Nephron (organoid): ENCODE measurements around the gene TOR2A.

ENCODE experiments used
- H3K27ac Mint-ChIP-seq, 3 experiments: 2 replicates each; pipeline ENCODE4 v1.8.0; 2020; ENCODE audit warnings: mixed read lengths in 3 of 3, mild to moderate bottlenecking in 2 of 3, moderate library complexity in 1 of 3
- H3K27me3 Mint-ChIP-seq: 2 replicates; pipeline ENCODE4 v1.8.0; 2021; ENCODE audit warnings: low read depth, mild to moderate bottlenecking, moderate library complexity, mixed read lengths
- H3K36me3 Mint-ChIP-seq: 2 replicates; pipeline ENCODE4 v1.8.0; 2020; ENCODE audit warnings: low read depth, mixed read lengths
- H3K4me1 Mint-ChIP-seq: 2 replicates; pipeline ENCODE4 v1.8.0; 2020; ENCODE audit warnings: mixed read lengths
- H3K4me3 Mint-ChIP-seq, 3 experiments: 2 replicates each; pipeline ENCODE4 v1.8.0; 2020; ENCODE audit warnings: mild to moderate bottlenecking in 3 of 3, mixed read lengths in 3 of 3, moderate library complexity in 2 of 3
- H3K9me3 Mint-ChIP-seq: 2 replicates; pipeline ENCODE4 v1.8.0; 2020; ENCODE audit warnings: mixed read lengths
- CTCF ChIP-seq, 3 experiments: fragments of 200-600 bp; sonication (generic); IDR thresholded peaks; one replicate each; pipeline ENCODE4 v1.5.0; 2021; ENCODE audit warnings: antibody characterized with exemption in 3 of 3; ENCODE audit not compliant: unreplicated experiment in 3 of 3

The TOR2A gene

GRCh38 chr9:127729522-127730256 is 5.4 kb downstream of the TOR2A start:
- H3K36me3 Mint-ChIP-seq, result no peaks in the 10 kb centered on the region
- H3K27ac Mint-ChIP-seq, result no peak overlapping the region
- H3K4me1 Mint-ChIP-seq, result no peaks in the 10 kb centered on the region
- H3K27me3 Mint-ChIP-seq, result peaks cover 4% of the 10 kb centered on the region
- TF ChIP-seq CTCF (IDR thresholded peaks at IDR 0.05; ENCODE audit: unreplicated experiment in 3 of 3), result no peak
- H3K4me3 Mint-ChIP-seq, result no peak overlapping the region
- no peaks in the 10 kb centered on the region for H3K9me3 Mint-ChIP-seq

GRCh38 chr9:127728808-127729207 is 6.3 kb downstream of the TOR2A start:
- H3K9me3 Mint-ChIP-seq, result no peaks in the 10 kb centered on the region
- H3K4me1 Mint-ChIP-seq, result no peaks in the 10 kb centered on the region
- TF ChIP-seq CTCF (IDR thresholded peaks at IDR 0.05; ENCODE audit: unreplicated experiment in 3 of 3), result no peak
- no peak overlapping the region for H3K27ac Mint-ChIP-seq
- H3K27me3 Mint-ChIP-seq, result peaks cover 4% of the 10 kb centered on the region
- H3K36me3 Mint-ChIP-seq, result no peaks in the 10 kb centered on the region
- H3K4me3 Mint-ChIP-seq, result no peak overlapping the region

- Mint-ChIP-seq H3K27me3 (peaks cover 4% of the 10 kb centered on the region), H3K36me3 (no peaks in the 10 kb centered on the region), H3K4me1 (no peaks in the 10 kb centered on the region)
Measured at GRCh38 chr9:127726871-127727270, 8.2 kb downstream of the TOR2A start.

GRCh38 chr9:127724012-127724411 is 11.1 kb downstream of the TOR2A start:
- Mint-ChIP-seq H3K27me3 (peaks cover 8% of the 10 kb centered on the region), H3K4me3 (no peak overlapping the region), H3K27ac (no peak overlapping the region), H3K4me1 (no peaks in the 10 kb centered on the region), H3K9me3 (no peaks in the 10 kb centered on the region), H3K36me3 (no peaks in the 10 kb centered on the region)
- no peak for TF ChIP-seq CTCF (IDR thresholded peaks at IDR 0.05; ENCODE audit: unreplicated experiment in 3 of 3)

More at GRCh38 chr9:127726871-127727270, 8.2 kb downstream of the TOR2A start:
- Mint-ChIP-seq H3K4me3 (no peak overlapping the region), H3K27ac (no peak overlapping the region), H3K9me3 (no peaks in the 10 kb centered on the region)
- no peak for TF ChIP-seq CTCF (IDR thresholded peaks at IDR 0.05; ENCODE audit: unreplicated experiment in 3 of 3)

- Mint-ChIP-seq H3K36me3 (no peaks in the 10 kb centered on the region), H3K27ac (no peak overlapping the region), H3K4me3 (no peak overlapping the region), H3K27me3 (peaks cover 8% of the 10 kb centered on the region), H3K4me1 (no peaks in the 10 kb centered on the region), H3K9me3 (no peaks in the 10 kb centered on the region)
- no peak for TF ChIP-seq CTCF (IDR thresholded peaks at IDR 0.05; ENCODE audit: unreplicated experiment in 3 of 3)
Measured at GRCh38 chr9:127723444-127723843, 11.7 kb downstream of the TOR2A start.

GRCh38 chr9:127723013-127723412 is 12.1 kb downstream of the TOR2A start:
- Mint-ChIP-seq H3K4me3 (no peak overlapping the region), H3K36me3 (no peaks in the 10 kb centered on the region), H3K4me1 (no peaks in the 10 kb centered on the region), H3K27me3 (peaks cover 8% of the 10 kb centered on the region), H3K9me3 (no peaks in the 10 kb centered on the region), H3K27ac (no peak overlapping the region)
- TF ChIP-seq CTCF (IDR thresholded peaks at IDR 0.05; ENCODE audit: unreplicated experiment in 3 of 3), result no peak
